ENCODE measurements around the gene YWHAG. TPM values are rescaled to one million over a fixed set of nuclear protein-coding genes. Genes with fewer than 3 reads are reported as not detected.
A peak's percentile ranks its signal among the peaks of the same experiment; 100 is the strongest.

Gene YWHAG
- total and polyA plus RNA-seq, 9 of the 15 experiments (the other 6 are each of a cell fraction or from before 2014, with no cell fraction given): 30.4 to 246 (median 94.5) TPM

DNA sequence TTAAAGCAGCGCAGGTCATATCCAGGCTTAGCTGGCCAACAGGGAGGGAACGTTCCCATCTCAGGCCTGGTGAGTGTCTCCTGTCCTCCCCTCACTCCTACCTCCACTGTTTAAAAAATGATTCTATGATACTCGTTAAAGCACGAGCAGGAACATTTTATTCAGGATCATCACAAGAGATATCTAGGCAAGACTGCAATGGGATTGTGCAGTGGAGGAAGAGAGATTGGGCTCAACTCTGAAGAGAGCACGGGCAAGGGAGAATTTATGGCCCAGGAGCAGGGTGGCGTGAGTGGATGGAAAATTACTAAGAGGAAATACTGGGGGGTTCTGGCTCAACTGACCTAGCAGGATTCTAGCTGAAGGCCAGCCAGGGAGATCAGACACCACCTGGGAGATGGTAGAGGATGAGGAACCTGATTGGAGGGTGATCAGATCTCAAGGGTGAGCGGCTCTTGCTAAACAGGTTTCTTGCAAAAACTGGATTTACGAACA is 65.3 kb downstream of the YWHAG start:
- H3K4me3 ChIP-seq: no peak overlapping the region
- peak overlapping the region in 1 of 2 experiments; percentile 6; a peak in 1 of 4 replicates for H3K9ac ChIP-seq (ENCODE audit: insufficient read depth in 1 of 2, low read depth in 2 of 2, low read length in 2 of 2)
- TF ChIP-seq KLF6 (CRISPR knock-in tag; IDR thresholded peaks at IDR 0.05; ENCODE audit: borderline replicate concordance): no peak
- no peak for TF ChIP-seq PTRF (tag; IDR thresholded peaks at IDR 0.05)
- TF ChIP-seq RBM25 (IDR thresholded peaks at IDR 0.05; ENCODE audit: low read depth, low read length, severe bottlenecking): no peak
- no peak for TF ChIP-seq HDAC8 (tag; IDR thresholded peaks at IDR 0.05)
- TF ChIP-seq KLF13 (tag; IDR thresholded peaks at IDR 0.05; ENCODE audit: borderline replicate concordance, low read depth): no peak
- TF ChIP-seq CBX1 (IDR thresholded peaks at IDR 0.05; ENCODE audit: low read depth): no peak
- TF ChIP-seq BRF1 (IDR thresholded peaks at IDR 0.05; ENCODE audit: borderline replicate concordance, extremely low read depth, insufficient read length): no peak
- TF ChIP-seq ZNF3 (CRISPR knock-in tag; IDR thresholded peaks at IDR 0.05): no peak
- TF ChIP-seq TEAD1 (CRISPR knock-in tag; IDR thresholded peaks at IDR 0.05): no peak
- TF ChIP-seq CREM (IDR thresholded peaks at IDR 0.05; ENCODE audit: low read depth): no peak
- TF ChIP-seq PRMT5 (CRISPR knock-in tag; IDR thresholded peaks at IDR 0.05): no peak
- no peak for TF ChIP-seq ARHGAP35 (IDR thresholded peaks at IDR 0.05; ENCODE audit: partially characterized antibody)
- no peak for TF ChIP-seq MEIS2 (IDR thresholded peaks at IDR 0.05; ENCODE audit: partially characterized antibody)
- TF ChIP-seq CLOCK (CRISPR knock-in tag; IDR thresholded peaks at IDR 0.05; ENCODE audit: borderline replicate concordance): no peak
- no peak for TF ChIP-seq BCL6 (CRISPR knock-in tag; IDR thresholded peaks at IDR 0.05)
- TF ChIP-seq, protein P1, sequence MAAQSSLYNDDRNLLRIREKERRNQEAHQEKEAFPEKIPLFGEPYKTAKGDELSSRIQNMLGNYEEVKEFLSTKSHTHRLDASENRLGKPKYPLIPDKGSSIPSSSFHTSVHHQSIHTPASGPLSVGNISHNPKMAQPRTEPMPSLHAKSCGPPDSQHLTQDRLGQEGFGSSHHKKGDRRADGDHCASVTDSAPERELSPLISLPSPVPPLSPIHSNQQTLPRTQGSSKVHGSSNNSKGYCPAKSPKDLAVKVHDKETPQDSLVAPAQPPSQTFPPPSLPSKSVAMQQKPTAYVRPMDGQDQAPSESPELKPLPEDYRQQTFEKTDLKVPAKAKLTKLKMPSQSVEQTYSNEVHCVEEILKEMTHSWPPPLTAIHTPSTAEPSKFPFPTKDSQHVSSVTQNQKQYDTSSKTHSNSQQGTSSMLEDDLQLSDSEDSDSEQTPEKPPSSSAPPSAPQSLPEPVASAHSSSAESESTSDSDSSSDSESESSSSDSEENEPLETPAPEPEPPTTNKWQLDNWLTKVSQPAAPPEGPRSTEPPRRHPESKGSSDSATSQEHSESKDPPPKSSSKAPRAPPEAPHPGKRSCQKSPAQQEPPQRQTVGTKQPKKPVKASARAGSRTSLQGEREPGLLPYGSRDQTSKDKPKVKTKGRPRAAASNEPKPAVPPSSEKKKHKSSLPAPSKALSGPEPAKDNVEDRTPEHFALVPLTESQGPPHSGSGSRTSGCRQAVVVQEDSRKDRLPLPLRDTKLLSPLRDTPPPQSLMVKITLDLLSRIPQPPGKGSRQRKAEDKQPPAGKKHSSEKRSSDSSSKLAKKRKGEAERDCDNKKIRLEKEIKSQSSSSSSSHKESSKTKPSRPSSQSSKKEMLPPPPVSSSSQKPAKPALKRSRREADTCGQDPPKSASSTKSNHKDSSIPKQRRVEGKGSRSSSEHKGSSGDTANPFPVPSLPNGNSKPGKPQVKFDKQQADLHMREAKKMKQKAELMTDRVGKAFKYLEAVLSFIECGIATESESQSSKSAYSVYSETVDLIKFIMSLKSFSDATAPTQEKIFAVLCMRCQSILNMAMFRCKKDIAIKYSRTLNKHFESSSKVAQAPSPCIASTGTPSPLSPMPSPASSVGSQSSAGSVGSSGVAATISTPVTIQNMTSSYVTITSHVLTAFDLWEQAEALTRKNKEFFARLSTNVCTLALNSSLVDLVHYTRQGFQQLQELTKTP (IDR thresholded peaks at IDR 0.05; ENCODE audit: low read depth in 1 of 2, partially characterized antibody in 2 of 2): no peak
- no peak for TF ChIP-seq MCM3 (IDR thresholded peaks at IDR 0.05)
- no peak for TF ChIP-seq NFE2 (IDR thresholded peaks at IDR 0.05; ENCODE audit: low read depth)

More for the DNA sequence above, 65.3 kb downstream of the YWHAG start:
- intact Hi-C loops (cut with micrococcal nuclease): no loop called here
- 54% methylated on average over 8 of the region's 8 CpGs for WGBS (ENCODE audit: insufficient coverage, low coverage, missing lambda C conversion rate)
- H3K4me2 ChIP-seq (ENCODE audit: insufficient read depth, low read length): no peak overlapping the region
- DNase-seq (ENCODE audit: extremely low read depth in 1 of 4, low spot score in 3 of 4): no peak
- H2AFZ ChIP-seq (ENCODE audit: low read depth, low read length): no peak overlapping the region; the same call in 1 of the 2 replicates
- H3K36me3 ChIP-seq (ENCODE audit: control insufficient read depth, insufficient read depth, low read length): no peaks in the 10 kb centered on the region
- ATAC-seq: no peak
- peaks cover 26 to 48% of the 10 kb centered on the region in 2 experiments for H3K4me1 ChIP-seq (replicated peaks in 1 of 2; ENCODE audit: control insufficient read depth in 2 of 2, insufficient read depth in 2 of 2, low read length in 2 of 2)
- in situ Hi-C loops (cut with MboI): no loop called here
- H4K20me1 ChIP-seq (replicated peaks; ENCODE audit: control insufficient read depth, insufficient read depth, low read length): no peaks in the 10 kb centered on the region
- no peak overlapping the region for H3K27ac ChIP-seq (ENCODE audit: extremely low read depth, low read depth, low read length)
- ChIA-PET CTCF (ENCODE audit: low intra/inter-chr PET ratio) (interaction anchor here (5.3 kb wide), 1 partner anchor 21 kb away, joined by 111 read pairs; no protein-coding TSS in a partner anchor), POLR2A (interaction anchor here (0.6 to 0.7 kb wide), 2 partner anchors 46 to 420 kb away, joined by 3 to 4 read pairs; no protein-coding TSS in a partner anchor)
- no TSS peak for BruUV-seq (replicated peaks)
- no peaks in the 10 kb centered on the region for H3K9me3 ChIP-seq (replicated peaks; ENCODE audit: control insufficient read depth, insufficient read depth, low read depth, low read length)
- H3K27me3 ChIP-seq (ENCODE audit: control insufficient read depth in 2 of 2, insufficient read depth in 2 of 2, low read length in 2 of 2): no peaks in the 10 kb centered on the region
- no peaks in the 10 kb centered on the region for H3K79me2 ChIP-seq (ENCODE audit: control insufficient read depth, insufficient read depth, low read length)
- no peak for FAIRE-seq
- H3K9me1 ChIP-seq (ENCODE audit: control insufficient read depth, insufficient read depth, low read length): no peaks in the 10 kb centered on the region
